ENCODE results near the gene SCIN. TPM values are rescaled to one million over a fixed set of nuclear protein-coding genes. Genes with fewer than 3 reads are reported as not detected.
"Not testable (repeated sequence)": the region's sequence is repeated elsewhere in the genome, so short reads cannot be mapped to it uniquely, and the experiment has no call there.

SCIN gene
- total RNA-seq, 1 experiment from 2014 or later: 5.6 TPM

DNA sequence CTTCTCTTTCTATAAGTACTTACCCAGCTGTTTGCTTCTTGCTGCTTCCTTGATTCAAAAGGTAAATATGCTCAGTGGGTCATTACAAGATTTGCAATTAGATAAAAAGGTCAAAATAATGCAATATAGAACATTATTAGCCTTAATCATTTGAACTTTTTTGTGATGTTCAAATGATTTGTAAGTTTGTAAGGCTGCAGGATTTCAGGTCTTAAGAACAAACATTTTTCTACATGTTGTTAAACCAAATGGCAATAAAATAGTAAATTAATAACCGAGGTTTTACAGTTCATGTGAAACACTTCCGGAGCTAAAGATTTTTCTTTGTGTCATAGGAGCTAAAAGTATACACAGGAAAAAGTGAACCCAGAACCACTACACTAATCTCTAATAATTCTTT is 16.2 kb upstream of the SCIN start:
- ChIA-PET POLR2A (no interaction called here), CTCF (no interaction called here)
- no peaks in the 10 kb centered on the region for H3K9me3 ChIP-seq (ENCODE audit: control insufficient read depth, insufficient read depth, low read depth, low read length)
- in situ Hi-C loops (cut with HindIII; ENCODE audit: low pct_unique_long_range_greater_than_20kb, low sequenced_read_pairs) (no loop called here), intact Hi-C loops (cut with micrococcal nuclease; ENCODE audit: unreplicated experiment) (no loop called here)
- H3K36me3 ChIP-seq (ENCODE audit: control insufficient read depth, insufficient read depth, low read length): no peaks in the 10 kb centered on the region
- no peaks in the 10 kb centered on the region; the same call in 1 of the 2 replicates for H3K27me3 ChIP-seq (ENCODE audit: control insufficient read depth, insufficient read depth, low read length)
- no peak for ATAC-seq
- H3K4me3 ChIP-seq (ENCODE audit: low read depth in 2 of 2, low read length in 2 of 2): no peak overlapping the region
- no peak for TF ChIP-seq TCF7L2 (IDR thresholded peaks at IDR 0.05; ENCODE audit: low read depth, low read length)
- no peak for TF ChIP-seq REST (IDR thresholded peaks at IDR 0.05; ENCODE audit: insufficient read depth in 1 of 2, low read depth in 2 of 2, low read length in 1 of 2)
- no peak for TF ChIP-seq POLR2AphosphoS5 (IDR thresholded peaks at IDR 0.05; ENCODE audit: low read depth, low read length)
- TF ChIP-seq SIN3A (IDR thresholded peaks at IDR 0.05; ENCODE audit: borderline replicate concordance, insufficient read depth, low read depth, low read length): no peak
- no peak for TF ChIP-seq CTCF (IDR thresholded peaks at IDR 0.05)
- H3K4me1 ChIP-seq (ENCODE audit: control insufficient read depth, insufficient read depth, low read length): no peaks in the 10 kb centered on the region
- H3K27ac ChIP-seq (ENCODE audit: low read length): no peak overlapping the region
- DNase-seq (ENCODE audit: low read depth, low spot score): no peak
- no TSS peak for BruUV-seq (replicated peaks)

GRCh38 chr7:12554872-12555271 is 15.6 kb upstream of the SCIN start:
- Histone ChIP-seq H3K4me1 (ENCODE audit: control insufficient read depth, insufficient read depth, low read length) (no peaks in the 10 kb centered on the region), H3K27ac (ENCODE audit: low read length) (no peak overlapping the region), H3K27me3 (ENCODE audit: control insufficient read depth, insufficient read depth, low read length) (no peaks in the 10 kb centered on the region; the same call in 1 of the 2 replicates), H3K9me3 (ENCODE audit: control insufficient read depth, insufficient read depth, low read depth, low read length) (no peaks in the 10 kb centered on the region), H3K4me3 (ENCODE audit: low read depth in 2 of 2, low read length in 2 of 2) (no peak overlapping the region), H3K36me3 (ENCODE audit: control insufficient read depth, insufficient read depth, low read length) (no peaks in the 10 kb centered on the region)
- CTCF ChIA-PET: no interaction called here
- DNase-seq (ENCODE audit: low read depth, low spot score) (no peak), ATAC-seq (no peak)
- no TSS peak for BruUV-seq (replicated peaks)
- TF ChIP-seq REST (IDR thresholded peaks at IDR 0.05; ENCODE audit: insufficient read depth in 1 of 2, low read depth in 2 of 2, low read length in 1 of 2): no peak
- TF ChIP-seq POLR2AphosphoS5 (IDR thresholded peaks at IDR 0.05; ENCODE audit: low read depth, low read length): no peak
- no peak for TF ChIP-seq TCF7L2 (IDR thresholded peaks at IDR 0.05; ENCODE audit: low read depth, low read length)
- no peak for TF ChIP-seq SIN3A (IDR thresholded peaks at IDR 0.05; ENCODE audit: borderline replicate concordance, insufficient read depth, low read depth, low read length)
- TF ChIP-seq CTCF (IDR thresholded peaks at IDR 0.05): no peak
- in situ Hi-C loops (cut with HindIII; ENCODE audit: low pct_unique_long_range_greater_than_20kb, low sequenced_read_pairs) (no loop called here), intact Hi-C loops (cut with micrococcal nuclease; ENCODE audit: unreplicated experiment) (no loop called here)
- POLR2A ChIA-PET: no interaction called here

DNA sequence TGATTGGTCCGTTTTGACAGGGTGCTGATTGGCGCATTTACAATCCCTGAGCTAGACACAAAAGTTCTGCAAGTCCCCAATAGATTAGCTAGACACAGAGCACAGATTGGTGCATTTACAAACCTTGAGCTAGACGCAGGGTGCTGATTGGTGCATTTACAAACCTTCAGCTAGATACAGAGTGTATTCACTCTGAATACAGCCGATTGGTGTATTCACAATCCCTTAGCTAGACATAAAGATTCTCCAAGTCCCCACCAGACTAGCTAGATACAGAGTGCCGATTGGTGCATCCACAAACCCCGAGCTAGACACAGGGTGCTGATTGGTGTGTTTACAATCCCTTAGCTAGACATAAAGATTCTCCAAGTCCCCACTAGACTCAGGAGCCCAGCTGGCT is 14.8 kb upstream of the SCIN start:
- POLR2A ChIA-PET; BruUV-seq (replicated peaks); H3K4me1 ChIP-seq (ENCODE audit: control insufficient read depth, insufficient read depth, low read length); CTCF ChIA-PET; ATAC-seq; H3K27me3 ChIP-seq (ENCODE audit: control insufficient read depth, insufficient read depth, low read length); H3K27ac ChIP-seq (ENCODE audit: low read length); H3K36me3 ChIP-seq (ENCODE audit: control insufficient read depth, insufficient read depth, low read length); H3K4me3 ChIP-seq (ENCODE audit: low read depth in 2 of 2, low read length in 2 of 2); H3K9me3 ChIP-seq (ENCODE audit: control insufficient read depth, insufficient read depth, low read depth, low read length); intact Hi-C loops (cut with micrococcal nuclease; ENCODE audit: unreplicated experiment); in situ Hi-C loops (cut with HindIII; ENCODE audit: low pct_unique_long_range_greater_than_20kb, low sequenced_read_pairs); DNase-seq (ENCODE audit: low read depth, low spot score): not testable (repeated sequence)

Data from Panc1 (cell line).